Left ventricle myocardium inferior (tissue), 1 donor: ENCODE results near the gene TOM1. TPM values are rescaled to one million over a fixed set of nuclear protein-coding genes. Genes with fewer than 3 reads are reported as not detected.

Source experiments
- DNase-seq: peaks from one replicate; pipeline ENCODE4 v3.0.0-alpha.2; 2020
- H3K27ac ChIP-seq: fragments of 200-600 bp; replicated peaks from 2 replicates; pipeline ENCODE4 v1.8.0; 2021
- H3K27me3 ChIP-seq: fragments of 200-600 bp; 2 replicates; pipeline ENCODE4 v1.8.0; 2021; ENCODE audit warnings: low read depth
- H3K36me3 ChIP-seq: fragments of 200-600 bp; 2 replicates; pipeline ENCODE4 v1.8.0; 2021
- H3K4me1 ChIP-seq: fragments of 200-600 bp; 2 replicates; pipeline ENCODE4 v1.8.0; 2021
- H3K4me3 ChIP-seq: fragments of 200-600 bp; 2 replicates; pipeline ENCODE4 v1.8.0; 2021; ENCODE audit warnings: mild to moderate bottlenecking, moderate library complexity
- H3K9me3 ChIP-seq: fragments of 200-600 bp; replicated peaks from 2 replicates; pipeline ENCODE4 v1.8.0; 2021
- CTCF ChIP-seq: fragments of 200-600 bp; IDR thresholded peaks from 2 replicates; pipeline ENCODE4 v1.8.0; 2021; ENCODE audit warnings: antibody characterized with exemption, mild to moderate bottlenecking, borderline replicate concordance
- intact Hi-C: fragments of 100-400 bp; cut with micrococcal nuclease; formaldehyde crosslinking; loops from one replicate; pipeline ENCODE4 v1.11.0; 2022
- total RNA-seq: library from RNA; stranded (reverse); fragmentation: NEBNext Ultra II Directional; extraction: Animal tissue kit (Norgen Biotek cat#: 25700); gene quantifications from one replicate; pipeline ENCODE4 v1.2.1, GENCODE V29; 2021
- donor health status: DM: no; HTN: yes; CAD: no; lungs with severe emphysema.

TOM1 gene
- total RNA-seq, 1 donor from 2014 or later = 68.0 TPM

GRCh38 chr22:35312198-35313059 lies 12.7 kb downstream of the TOM1 start:
- H3K4me1 ChIP-seq = peaks cover 95% of the 10 kb centered on the region

GRCh38 chr22:35313311-35314121 lies 13.8 kb downstream of the TOM1 start:
- peaks cover 95% of the 10 kb centered on the region for H3K4me1 ChIP-seq
- peaks cover 13% of the 10 kb centered on the region for H3K36me3 ChIP-seq
- H3K27me3 ChIP-seq = no peaks in the 10 kb centered on the region
- peak overlapping the region; percentile 38 for H3K4me3 ChIP-seq
- no peaks in the 10 kb centered on the region for H3K9me3 ChIP-seq
- DNase-seq = peak; percentile 70
- H3K27ac ChIP-seq = peak overlapping the region; percentile 94
- intact Hi-C loops = no loop called here
- no peak for TF ChIP-seq CTCF

More at GRCh38 chr22:35312198-35313059, 12.7 kb downstream of the TOM1 start:
- Histone ChIP-seq H3K27ac (peak overlapping the region; percentile 94), H3K4me3 (no peak overlapping the region), H3K9me3 (no peaks in the 10 kb centered on the region), H3K36me3 (peaks cover 2% of the 10 kb centered on the region), H3K27me3 (no peaks in the 10 kb centered on the region)
- no peak for DNase-seq
- intact Hi-C loops = no loop called here
- TF ChIP-seq CTCF = no peak

- peaks cover 93% of the 10 kb centered on the region for H3K4me1 ChIP-seq
- no peak for TF ChIP-seq CTCF
- intact Hi-C loops = no loop called here
- H3K27ac ChIP-seq = peak overlapping the region; percentile 94
- H3K9me3 ChIP-seq = no peaks in the 10 kb centered on the region
- no peaks in the 10 kb centered on the region for H3K27me3 ChIP-seq
- peak overlapping the region; percentile 38 for H3K4me3 ChIP-seq
- no peak for DNase-seq
- peaks cover 22% of the 10 kb centered on the region for H3K36me3 ChIP-seq
These were observed 14.7 kb downstream of the TOM1 start for GRCh38 chr22:35314161-35314942.

GRCh38 chr22:35315141-35315854 lies 15.6 kb downstream of the TOM1 start:
- TF ChIP-seq CTCF = no peak
- Histone ChIP-seq H3K4me1 (peaks cover 84% of the 10 kb centered on the region), H3K4me3 (peak overlapping the region; percentile 41), H3K9me3 (no peaks in the 10 kb centered on the region), H3K27me3 (no peaks in the 10 kb centered on the region), H3K27ac (peak overlapping the region; percentile 94), H3K36me3 (peaks cover 31% of the 10 kb centered on the region)
- intact Hi-C loops = no loop called here
- DNase-seq = peak; percentile 52
